ENCODE measurements around the gene CACNA2D3. TPM values are rescaled to one million over a fixed set of nuclear protein-coding genes. Genes with fewer than 3 reads are reported as not detected.

CACNA2D3 gene
- total RNA-seq, 2 experiments from 2014 or later = not detected

DNA sequence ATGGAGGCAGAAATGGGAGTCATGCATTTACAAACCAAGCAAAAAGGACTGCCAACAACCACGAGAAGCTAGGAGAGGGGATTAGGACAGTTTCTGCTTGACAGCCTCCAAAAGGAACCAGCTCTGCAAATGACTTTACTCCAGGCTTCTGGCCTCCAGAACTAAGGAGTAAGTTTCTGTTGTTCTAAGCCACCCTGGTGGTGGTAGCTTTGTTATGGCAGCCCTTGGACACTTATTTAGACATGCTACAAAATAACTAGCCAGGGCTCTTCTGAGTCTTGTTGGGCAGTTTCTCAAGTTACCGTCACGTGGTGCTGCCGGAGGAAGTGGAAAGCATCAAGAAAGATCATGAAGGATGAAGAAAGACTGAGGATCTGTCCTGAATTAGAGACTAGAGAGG is 419.0 kb downstream of the CACNA2D3 start:
- Histone ChIP-seq H2AFZ (ENCODE audit: low read length) (no peak overlapping the region), H3K9me3 (ENCODE audit: low read length) (no peaks in the 10 kb centered on the region), H4K20me1 (ENCODE audit: insufficient read depth, low read length) (no peaks in the 10 kb centered on the region), H3K4me1 (ENCODE audit: insufficient read depth, low read length, poor library complexity, severe bottlenecking) (no peaks in the 10 kb centered on the region), H3K9me2 (ENCODE audit: insufficient read depth, low read length) (no peaks in the 10 kb centered on the region), H3K27ac (ENCODE audit: low read depth, low read length, poor library complexity, severe bottlenecking) (no peak overlapping the region), H3K4me3 (ENCODE audit: low read depth, low read length, poor library complexity, severe bottlenecking) (no peak overlapping the region), H3K79me2 (ENCODE audit: insufficient read depth, low read depth, low read length) (no peaks in the 10 kb centered on the region), H3K4me2 (ENCODE audit: low read length) (no peak overlapping the region), H3K36me3 (ENCODE audit: insufficient read depth, low read length) (no peaks in the 10 kb centered on the region)
- CTCF ChIA-PET (ENCODE audit: unreplicated experiment) = no interaction called here
- no TSS peak for BruUV-seq (replicated peaks)
- POLR2A ChIA-PET = interaction anchor here (0.6 kb wide), 2 partner anchors 272 to 1475 kb away, joined by 4 to 9 read pairs; no protein-coding TSS in a partner anchor
- no peak for DNase-seq (ENCODE audit: low spot score)
- intact Hi-C loops (cut with micrococcal nuclease; ENCODE audit: unreplicated experiment) = no loop called here
- TF ChIP-seq, protein P1, sequence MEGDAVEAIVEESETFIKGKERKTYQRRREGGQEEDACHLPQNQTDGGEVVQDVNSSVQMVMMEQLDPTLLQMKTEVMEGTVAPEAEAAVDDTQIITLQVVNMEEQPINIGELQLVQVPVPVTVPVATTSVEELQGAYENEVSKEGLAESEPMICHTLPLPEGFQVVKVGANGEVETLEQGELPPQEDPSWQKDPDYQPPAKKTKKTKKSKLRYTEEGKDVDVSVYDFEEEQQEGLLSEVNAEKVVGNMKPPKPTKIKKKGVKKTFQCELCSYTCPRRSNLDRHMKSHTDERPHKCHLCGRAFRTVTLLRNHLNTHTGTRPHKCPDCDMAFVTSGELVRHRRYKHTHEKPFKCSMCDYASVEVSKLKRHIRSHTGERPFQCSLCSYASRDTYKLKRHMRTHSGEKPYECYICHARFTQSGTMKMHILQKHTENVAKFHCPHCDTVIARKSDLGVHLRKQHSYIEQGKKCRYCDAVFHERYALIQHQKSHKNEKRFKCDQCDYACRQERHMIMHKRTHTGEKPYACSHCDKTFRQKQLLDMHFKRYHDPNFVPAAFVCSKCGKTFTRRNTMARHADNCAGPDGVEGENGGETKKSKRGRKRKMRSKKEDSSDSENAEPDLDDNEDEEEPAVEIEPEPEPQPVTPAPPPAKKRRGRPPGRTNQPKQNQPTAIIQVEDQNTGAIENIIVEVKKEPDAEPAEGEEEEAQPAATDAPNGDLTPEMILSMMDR (conservative IDR thresholded peaks at IDR 0.05; ENCODE audit: low read length) = no peak
- TF ChIP-seq EZH2phosphoT487 (IDR thresholded peaks at IDR 0.05; ENCODE audit: borderline replicate concordance, low read depth, low read length) = no peak

GRCh38 chr3:54543446-54543845 is 421.1 kb downstream of the CACNA2D3 start:
- Histone ChIP-seq H3K4me3 (ENCODE audit: low read depth, low read length, poor library complexity, severe bottlenecking) (no peak overlapping the region), H3K9me3 (ENCODE audit: low read length) (no peaks in the 10 kb centered on the region), H3K9me2 (ENCODE audit: insufficient read depth, low read length) (no peaks in the 10 kb centered on the region), H3K79me2 (ENCODE audit: insufficient read depth, low read depth, low read length) (no peaks in the 10 kb centered on the region), H3K4me1 (ENCODE audit: insufficient read depth, low read length, poor library complexity, severe bottlenecking) (no peaks in the 10 kb centered on the region), H2AFZ (ENCODE audit: low read length) (no peak overlapping the region), H3K36me3 (ENCODE audit: insufficient read depth, low read length) (no peaks in the 10 kb centered on the region), H3K27ac (ENCODE audit: low read depth, low read length, poor library complexity, severe bottlenecking) (no peak overlapping the region), H3K4me2 (ENCODE audit: low read length) (no peak overlapping the region), H4K20me1 (ENCODE audit: insufficient read depth, low read length) (no peaks in the 10 kb centered on the region)
- no peak for DNase-seq (ENCODE audit: low spot score)
- ChIA-PET POLR2A (no interaction called here), CTCF (ENCODE audit: unreplicated experiment) (no interaction called here)
- intact Hi-C loops (cut with micrococcal nuclease; ENCODE audit: unreplicated experiment) = no loop called here
- no peak for TF ChIP-seq EZH2phosphoT487 (IDR thresholded peaks at IDR 0.05; ENCODE audit: borderline replicate concordance, low read depth, low read length)
- TF ChIP-seq, protein P1 (conservative IDR thresholded peaks at IDR 0.05; ENCODE audit: low read length) = no peak
- no TSS peak for BruUV-seq (replicated peaks)

GRCh38 chr3:54547051-54547450 is 424.7 kb downstream of the CACNA2D3 start:
- ChIA-PET POLR2A (no interaction called here), CTCF (ENCODE audit: unreplicated experiment) (no interaction called here)
- no peak overlapping the region for H3K4me3 ChIP-seq (ENCODE audit: low read depth, low read length, poor library complexity, severe bottlenecking)
- no peak overlapping the region for H3K4me2 ChIP-seq (ENCODE audit: low read length)
- no peaks in the 10 kb centered on the region for H3K36me3 ChIP-seq (ENCODE audit: insufficient read depth, low read length)
- no peak overlapping the region for H2AFZ ChIP-seq (ENCODE audit: low read length)
- no peak for TF ChIP-seq EZH2phosphoT487 (IDR thresholded peaks at IDR 0.05; ENCODE audit: borderline replicate concordance, low read depth, low read length)
- TF ChIP-seq, protein P1 (conservative IDR thresholded peaks at IDR 0.05; ENCODE audit: low read length) = no peak
- intact Hi-C loops (cut with micrococcal nuclease; ENCODE audit: unreplicated experiment) = no loop called here
- H3K9me2 ChIP-seq (ENCODE audit: insufficient read depth, low read length) = no peaks in the 10 kb centered on the region
- no peaks in the 10 kb centered on the region for H4K20me1 ChIP-seq (ENCODE audit: insufficient read depth, low read length)
- H3K9me3 ChIP-seq (ENCODE audit: low read length) = no peaks in the 10 kb centered on the region
- H3K4me1 ChIP-seq (ENCODE audit: insufficient read depth, low read length, poor library complexity, severe bottlenecking) = no peaks in the 10 kb centered on the region
- DNase-seq (ENCODE audit: low spot score) = no peak
- no TSS peak for BruUV-seq (replicated peaks)
- no peak overlapping the region for H3K27ac ChIP-seq (ENCODE audit: low read depth, low read length, poor library complexity, severe bottlenecking)
- H3K79me2 ChIP-seq (ENCODE audit: insufficient read depth, low read depth, low read length) = no peaks in the 10 kb centered on the region
